Stimulated activated CD8-positive, alpha-beta memory T cell treated with anti-CD3 and anti-CD28 coated beads, Interleukin-12 subunit alpha, Interleukin-12 subunit beta, amount 100 ng/mL, for 24 hours (primary cell): ENCODE results near the gene DES.

Experiments used
- DNase-seq: peaks from one replicate; pipeline ENCODE4 v3.0.0-alpha.2; 2020; ENCODE audit errors: extremely low read depth

DES gene

GRCh38 chr2:219472629-219473187 is 54.5 kb downstream of the DES start:
- DNase-seq = no peak

- no peak for DNase-seq
Measured at GRCh38 chr2:219473511-219473910, 55.3 kb downstream of the DES start.

GRCh38 chr2:219474285-219475060 is 56.3 kb downstream of the DES start:
- no peak for DNase-seq

- no peak for DNase-seq
Measured at GRCh38 chr2:219475278-219475677, 57.1 kb downstream of the DES start.

GRCh38 chr2:219475697-219476651 is 57.8 kb downstream of the DES start:
- no peak for DNase-seq
